Subcutaneous adipose tissue (tissue), 4 donors: Measurements from ENCODE around the gene PPARGC1A. TPM values are rescaled to one million over a fixed set of nuclear protein-coding genes. Genes with fewer than 3 reads are reported as not detected.

ENCODE experiments used
- CTCF ChIP-seq: fragments of 450-650 bp; IDR thresholded peaks from one replicate; pipeline ENCODE4 v1.5.1; 2016; ENCODE audit warnings: low read depth, mild to moderate bottlenecking, control low read depth, antibody characterized with exemption, moderate library complexity
- total RNA-seq, 4 donors: library from RNA; depleted of rRNA; stranded (reverse); fragments of >200 nt; gene quantifications; one replicate each; pipeline ENCODE4 v1.1.0, GENCODE V29; 2016

Gene PPARGC1A
- total RNA-seq, 4 donors from 2014 or later = 4.2 to 15.3 (median 4.7) TPM

GRCh38 chr4:23887173-23887572, 2.7 kb downstream of the PPARGC1A start:
- no peak for TF ChIP-seq CTCF

- no peak for TF ChIP-seq CTCF
These were observed 3.8 kb downstream of the PPARGC1A start for GRCh38 chr4:23885943-23886590.

- no peak for TF ChIP-seq CTCF
These were observed 5.1 kb downstream of the PPARGC1A start for GRCh38 chr4:23884741-23885140.

DNA sequence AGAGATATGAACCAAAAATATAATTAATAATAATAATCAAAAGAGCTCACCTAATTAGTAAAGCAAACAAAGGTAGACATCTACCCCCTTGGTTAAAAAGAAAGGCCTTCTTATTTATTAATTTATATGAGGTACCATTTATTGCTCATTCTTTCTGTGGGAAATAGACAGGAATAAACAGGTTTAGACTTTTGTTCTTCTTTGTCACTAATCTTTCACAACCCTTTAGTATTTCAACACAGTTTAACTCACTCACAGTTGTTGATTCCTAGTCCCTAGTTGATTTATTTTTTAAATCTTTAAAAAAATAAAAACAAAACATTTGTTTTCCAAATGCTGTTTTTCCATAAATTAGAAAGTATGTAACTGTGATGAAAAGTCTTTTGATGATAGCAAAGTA, 5.6 kb downstream of the PPARGC1A start:
- TF ChIP-seq CTCF = no peak

DNA sequence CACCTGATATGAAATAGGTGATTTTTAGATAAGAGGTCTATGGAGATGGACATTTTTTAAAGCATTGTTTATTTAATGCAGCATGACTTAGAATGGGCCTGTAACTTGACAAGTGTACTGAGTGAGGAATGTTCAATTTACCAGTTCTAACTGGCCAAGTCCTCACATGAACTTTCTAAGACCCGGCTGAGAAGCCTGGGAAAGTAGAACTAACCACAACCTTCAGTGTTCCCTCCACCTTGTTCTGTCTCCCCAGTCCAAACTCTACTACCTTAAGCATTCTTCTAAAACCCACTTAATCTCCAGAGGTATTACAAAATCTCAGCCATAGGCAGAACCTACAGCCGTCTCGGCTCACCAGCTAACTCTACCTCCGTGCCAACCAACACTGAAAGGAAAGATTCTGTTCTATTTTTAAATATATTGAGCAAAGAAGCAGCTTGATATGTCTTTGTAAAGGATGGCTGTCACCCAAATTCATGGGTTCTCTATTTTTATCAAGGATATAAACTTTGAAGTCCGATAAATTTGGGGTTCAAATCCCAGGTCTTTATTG, 6.8 kb downstream of the PPARGC1A start:
- TF ChIP-seq CTCF = no peak

GRCh38 chr4:23881674-23882337, 8.0 kb downstream of the PPARGC1A start:
- TF ChIP-seq CTCF = no peak

DNA sequence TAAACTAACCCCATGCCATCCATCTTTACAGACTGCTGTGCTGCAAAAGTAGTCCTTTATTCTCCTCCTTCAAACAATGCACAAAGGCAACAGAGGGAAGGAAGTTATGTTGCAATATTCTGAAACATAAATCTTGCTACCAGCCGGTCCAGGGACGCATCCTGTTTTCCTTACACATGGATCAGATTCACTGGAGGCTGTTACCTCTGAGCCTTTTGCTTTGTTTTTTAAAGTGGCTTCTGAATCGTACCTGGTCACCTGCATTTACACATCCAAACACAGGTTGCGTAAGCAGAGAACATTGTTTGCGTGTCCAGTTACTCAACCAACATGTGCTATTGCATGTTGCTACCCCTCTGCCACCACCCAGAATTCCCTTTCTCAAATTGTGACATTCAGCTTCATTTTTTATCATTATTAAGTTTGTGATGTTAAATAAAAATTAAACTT, 8.8 kb downstream of the PPARGC1A start:
- TF ChIP-seq CTCF = no peak
